ENCODE results near the gene PTPRD.

The PTPRD gene

DNA sequence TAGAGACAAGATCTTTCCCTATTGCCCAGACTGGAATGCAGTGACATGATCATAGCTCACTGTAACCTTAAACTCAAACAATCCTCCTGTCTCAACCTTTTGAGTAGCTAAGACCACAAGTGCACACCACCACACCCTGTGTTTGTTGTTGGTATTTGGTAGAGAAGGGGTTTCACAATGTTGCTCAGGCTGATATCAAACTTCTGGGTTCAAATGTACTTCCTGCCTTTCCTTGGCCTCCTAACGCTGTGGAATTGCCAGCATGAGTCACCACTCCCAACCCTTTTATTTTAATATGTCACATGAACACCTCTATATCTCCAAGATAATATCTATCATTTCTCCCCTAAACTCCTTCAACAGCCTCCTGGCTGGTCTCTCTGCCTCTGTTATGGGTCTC, 719.0 kb downstream of the PTPRD start:
- DNase-seq (ENCODE audit: low spot score) = no peak
- TF ChIP-seq, protein P1, sequence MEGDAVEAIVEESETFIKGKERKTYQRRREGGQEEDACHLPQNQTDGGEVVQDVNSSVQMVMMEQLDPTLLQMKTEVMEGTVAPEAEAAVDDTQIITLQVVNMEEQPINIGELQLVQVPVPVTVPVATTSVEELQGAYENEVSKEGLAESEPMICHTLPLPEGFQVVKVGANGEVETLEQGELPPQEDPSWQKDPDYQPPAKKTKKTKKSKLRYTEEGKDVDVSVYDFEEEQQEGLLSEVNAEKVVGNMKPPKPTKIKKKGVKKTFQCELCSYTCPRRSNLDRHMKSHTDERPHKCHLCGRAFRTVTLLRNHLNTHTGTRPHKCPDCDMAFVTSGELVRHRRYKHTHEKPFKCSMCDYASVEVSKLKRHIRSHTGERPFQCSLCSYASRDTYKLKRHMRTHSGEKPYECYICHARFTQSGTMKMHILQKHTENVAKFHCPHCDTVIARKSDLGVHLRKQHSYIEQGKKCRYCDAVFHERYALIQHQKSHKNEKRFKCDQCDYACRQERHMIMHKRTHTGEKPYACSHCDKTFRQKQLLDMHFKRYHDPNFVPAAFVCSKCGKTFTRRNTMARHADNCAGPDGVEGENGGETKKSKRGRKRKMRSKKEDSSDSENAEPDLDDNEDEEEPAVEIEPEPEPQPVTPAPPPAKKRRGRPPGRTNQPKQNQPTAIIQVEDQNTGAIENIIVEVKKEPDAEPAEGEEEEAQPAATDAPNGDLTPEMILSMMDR (IDR thresholded peaks at IDR 0.05; ENCODE audit: borderline replicate concordance, control extremely low read depth, extremely low read depth, insufficient read depth, missing control alignments) = no peak
- in situ Hi-C loops (cut with MboI; ENCODE audit: low sequenced_read_pairs, unreplicated experiment) = no loop called here

DNA sequence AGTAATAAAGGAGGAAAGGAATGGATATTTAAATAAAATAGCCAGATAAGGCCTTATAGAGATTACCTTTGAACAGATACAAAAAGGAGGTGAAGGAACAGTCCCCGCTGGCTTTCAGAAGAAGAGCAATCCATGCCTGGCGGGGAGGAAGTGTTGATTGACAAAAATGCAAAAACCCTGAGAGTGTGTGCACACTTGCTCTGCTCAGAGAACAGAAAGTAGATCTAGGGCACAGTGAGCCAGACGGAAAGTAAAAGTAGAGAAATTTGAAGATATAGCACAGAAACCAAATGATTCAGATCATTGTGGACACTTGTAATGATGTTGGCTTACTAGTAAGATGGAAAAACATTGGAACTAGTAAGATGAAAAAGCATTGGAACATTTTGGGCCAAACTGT, 720.6 kb downstream of the PTPRD start:
- TF ChIP-seq, protein P1 (IDR thresholded peaks at IDR 0.05; ENCODE audit: borderline replicate concordance, control extremely low read depth, extremely low read depth, insufficient read depth, missing control alignments) = no peak
- in situ Hi-C loops (cut with MboI; ENCODE audit: low sequenced_read_pairs, unreplicated experiment) = no loop called here
- DNase-seq (ENCODE audit: low spot score) = no peak

DNA sequence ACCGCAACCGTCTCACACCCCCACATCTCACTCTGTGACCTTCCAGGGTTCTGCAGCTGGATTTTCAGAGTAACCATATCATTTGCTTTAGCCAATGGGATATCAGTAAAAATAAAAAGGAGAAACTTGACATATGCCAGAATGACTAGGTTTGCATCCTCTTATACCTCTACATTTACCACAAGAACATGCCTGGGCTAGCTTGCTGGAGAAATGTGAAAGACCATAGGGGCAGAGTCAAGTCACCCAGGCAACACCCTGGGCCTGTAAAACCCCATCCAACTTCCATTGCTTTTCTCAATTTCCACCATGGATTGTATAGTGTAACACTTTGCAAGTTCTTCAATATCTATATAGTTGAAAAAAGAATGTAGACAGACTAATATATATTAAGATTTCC, 731.1 kb downstream of the PTPRD start:
- TF ChIP-seq, protein P1 (IDR thresholded peaks at IDR 0.05; ENCODE audit: borderline replicate concordance, control extremely low read depth, extremely low read depth, insufficient read depth, missing control alignments) = no peak
- DNase-seq (ENCODE audit: low spot score) = no peak
- in situ Hi-C loops (cut with MboI; ENCODE audit: low sequenced_read_pairs, unreplicated experiment) = no loop called here

DNA sequence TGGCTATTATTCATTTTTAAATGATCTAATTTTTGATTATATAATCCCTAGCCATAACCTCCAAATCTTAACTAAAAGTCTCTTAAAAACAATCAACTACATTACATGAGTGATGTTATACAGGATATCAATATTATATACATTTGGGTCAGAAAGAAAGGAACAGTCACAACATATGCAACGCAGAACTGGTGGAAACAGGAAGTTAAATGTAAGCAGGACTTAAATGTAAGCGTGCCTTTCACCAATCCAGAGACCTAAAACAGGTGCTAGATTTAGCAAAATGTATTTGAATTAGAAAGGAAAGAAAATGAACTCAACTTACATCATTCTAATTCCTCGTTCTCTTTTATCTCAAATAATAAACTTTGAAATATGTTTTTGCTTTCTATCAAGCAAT, 738.5 kb downstream of the PTPRD start:
- TF ChIP-seq, protein P1 (IDR thresholded peaks at IDR 0.05; ENCODE audit: borderline replicate concordance, control extremely low read depth, extremely low read depth, insufficient read depth, missing control alignments) = no peak
- in situ Hi-C loops (cut with MboI; ENCODE audit: low sequenced_read_pairs, unreplicated experiment) = no loop called here
- no peak for DNase-seq (ENCODE audit: low spot score)

DNA sequence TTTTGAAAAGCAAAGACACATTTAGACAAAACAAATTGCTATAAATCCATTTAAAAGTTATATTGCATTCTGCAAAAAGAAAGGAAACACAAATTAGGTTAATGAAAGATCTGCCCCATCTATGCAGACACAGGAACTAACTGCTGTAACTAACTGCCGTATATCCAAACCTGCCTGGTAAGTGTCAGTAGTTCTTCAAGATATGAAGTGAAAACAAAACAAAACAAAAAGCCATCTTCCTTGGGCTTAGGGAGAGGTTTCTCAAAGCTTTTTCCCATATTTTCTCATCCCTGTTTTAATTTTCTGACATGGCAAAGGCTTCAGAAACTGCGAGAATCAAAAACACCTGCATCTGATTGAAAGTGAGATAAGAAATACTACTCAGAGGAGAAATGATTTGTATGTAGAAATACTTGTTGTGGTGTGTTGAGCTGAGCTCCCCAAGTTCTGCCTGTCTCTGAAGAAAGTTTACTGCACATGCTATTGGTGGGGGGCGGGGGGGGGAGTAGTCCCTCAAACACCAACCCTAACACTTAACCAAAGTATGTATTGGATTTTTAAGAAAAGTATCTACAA, 750.5 kb downstream of the PTPRD start:
- DNase-seq (ENCODE audit: low spot score) = no peak
- TF ChIP-seq, protein P1 (IDR thresholded peaks at IDR 0.05; ENCODE audit: borderline replicate concordance, control extremely low read depth, extremely low read depth, insufficient read depth, missing control alignments) = no peak
- in situ Hi-C loops (cut with MboI; ENCODE audit: low sequenced_read_pairs, unreplicated experiment) = no loop called here

DNA sequence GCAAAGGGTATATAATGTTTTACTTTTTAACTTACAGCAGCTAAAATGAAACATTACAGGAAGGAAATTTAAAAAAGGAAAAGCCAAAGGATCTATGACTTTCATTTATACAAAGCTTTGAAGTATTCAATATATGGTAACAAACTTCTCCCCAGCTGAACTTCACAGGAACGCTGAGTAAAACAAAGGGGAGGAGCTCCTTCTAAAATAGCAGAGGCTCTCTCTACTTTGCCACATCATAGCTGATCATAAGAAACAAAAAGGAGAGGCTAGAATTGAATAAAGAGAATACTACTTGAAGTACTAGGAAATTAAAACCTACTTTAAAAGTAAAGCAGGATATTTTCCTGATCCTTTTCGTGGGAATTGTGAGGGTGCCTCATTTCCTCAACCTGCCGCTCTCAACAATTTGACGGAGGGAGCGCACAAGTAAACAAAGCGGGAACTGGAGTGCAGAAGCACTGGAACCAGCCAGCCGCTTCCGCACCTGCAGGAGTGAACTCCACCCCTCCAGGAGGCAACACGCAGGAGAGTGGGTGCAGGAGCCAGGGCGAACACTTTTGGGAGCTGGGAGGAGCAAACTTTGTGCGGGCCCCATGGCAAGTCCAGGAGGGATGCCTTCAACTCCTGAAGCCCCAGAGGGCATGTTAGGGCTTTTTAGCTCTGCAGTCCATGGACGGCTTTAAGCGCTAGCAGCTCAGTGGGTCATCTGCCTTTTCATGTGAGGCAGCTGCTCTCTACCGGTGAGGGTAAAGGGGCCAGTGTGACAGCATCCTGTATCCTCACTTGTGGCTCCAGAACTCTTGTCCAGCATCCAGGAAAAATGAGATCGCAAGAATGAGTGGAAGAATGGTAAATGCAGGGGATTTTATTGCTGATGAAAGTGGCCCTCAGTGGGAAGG, 757.4 kb downstream of the PTPRD start:
- no peak for DNase-seq (ENCODE audit: low spot score)
- TF ChIP-seq, protein P1 (IDR thresholded peaks at IDR 0.05; ENCODE audit: borderline replicate concordance, control extremely low read depth, extremely low read depth, insufficient read depth, missing control alignments) = no peak
- in situ Hi-C loops (cut with MboI; ENCODE audit: low sequenced_read_pairs, unreplicated experiment) = no loop called here

Data from GM13976 (cell line).